Neural cell (in vitro differentiated cells): ENCODE data around the gene TXNRD1. TPM values are rescaled to one million over a fixed set of nuclear protein-coding genes. Genes with fewer than 3 reads are reported as not detected.

Source experiments
- H2AFZ ChIP-seq: fragments of 200-600, 300-800 bp; sonication (generic), shearing (Covaris generic); 2 replicates; pipeline ENCODE4 v1.6.0; 2014; ENCODE audit warnings: low read depth, mild to moderate bottlenecking, antibody characterized with exemption, low read length, moderate library complexity
- H3F3A ChIP-seq: fragments of 200-600 bp; shearing (Covaris generic); 2 replicates; pipeline ENCODE4 v1.6.1; 2016; ENCODE audit warnings: mild to moderate bottlenecking, moderate library complexity, mixed read lengths, antibody characterized with exemption, low read length; ENCODE audit not compliant: insufficient read depth, poor library complexity, severe bottlenecking
- H3K27ac ChIP-seq: fragments of 200-600, 300-800 bp; sonication (generic), shearing (Covaris generic); 2 replicates; pipeline ENCODE4 v1.5.1; 2014; ENCODE audit warnings: mild to moderate bottlenecking, low read length, moderate library complexity
- H3K27me3 ChIP-seq: fragments of 300-800, 200-600 bp; sonication (generic), shearing (Covaris generic); 2 replicates; pipeline ENCODE4 v1.6.0; 2014; ENCODE audit warnings: mild to moderate bottlenecking, low read depth, low read length, moderate library complexity; ENCODE audit not compliant: insufficient read depth
- H3K36me3 ChIP-seq: fragments of 300-800, 200-600 bp; sonication (generic), shearing (Covaris generic); 2 replicates; pipeline ENCODE4 v1.5.1; 2014; ENCODE audit warnings: mild to moderate bottlenecking, antibody characterized with exemption, low read length, moderate library complexity; ENCODE audit not compliant: insufficient read depth
- H3K4me2 ChIP-seq: fragments of 300-800, 200-600 bp; sonication (generic), shearing (Covaris generic); 2 replicates; pipeline ENCODE4 v1.6.0; 2014; ENCODE audit warnings: mild to moderate bottlenecking, low read length
- H3K4me3 ChIP-seq: fragments of 300-800, 200-600 bp; sonication (generic), shearing (Covaris generic); 2 replicates; pipeline ENCODE4 v1.5.1; 2014; ENCODE audit warnings: mild to moderate bottlenecking, low read length, moderate library complexity
- H3K79me2 ChIP-seq: fragments of 200-600 bp; shearing (Covaris generic); replicated peaks from 2 replicates; pipeline ENCODE4 v1.6.0; 2014; ENCODE audit warnings: mild to moderate bottlenecking, low read length, moderate library complexity; ENCODE audit not compliant: insufficient read depth
- H3K9ac ChIP-seq: fragments of 300-800, 200-600 bp; sonication (generic), shearing (Covaris generic); 2 replicates; pipeline ENCODE4 v1.6.1; 2016; ENCODE audit warnings: mild to moderate bottlenecking, low read length, mixed read lengths
- H3K9me2 ChIP-seq: fragments of 200-600 bp; shearing (Covaris generic); 2 replicates; pipeline ENCODE4 v1.6.1; 2016; ENCODE audit warnings: mild to moderate bottlenecking, low read length, mixed read lengths; ENCODE audit not compliant: insufficient read depth
- H3K9me3 ChIP-seq: fragments of 200-600, 300-800 bp; sonication (generic), shearing (Covaris generic); 2 replicates; pipeline ENCODE4 v1.6.1; 2016; ENCODE audit warnings: mild to moderate bottlenecking, mixed run types, low read length, moderate library complexity, mixed read lengths
- H4K20me1 ChIP-seq: fragments of 200-600 bp; shearing (Covaris generic); 2 replicates; pipeline ENCODE4 v1.6.1; 2016; ENCODE audit warnings: mild to moderate bottlenecking, mixed run types; ENCODE audit not compliant: insufficient read depth
- EP300 ChIP-seq: fragments of 450-650 bp; conservative IDR thresholded peaks from 2 replicates; pipeline ENCODE4 v1.6.1; 2014; ENCODE audit warnings: antibody characterized with exemption, mild to moderate bottlenecking, moderate library complexity; ENCODE audit not compliant: poor library complexity, severe bottlenecking
- EZH2 ChIP-seq: fragments of 200-600, 300-800 bp; shearing (Covaris generic), sonication (generic); IDR thresholded peaks from 2 replicates; pipeline ENCODE4 v1.6.1; 2014; ENCODE audit warnings: antibody characterized with exemption, low read length, borderline replicate concordance, mild to moderate bottlenecking; ENCODE audit not compliant: insufficient read depth, poor library complexity, severe bottlenecking
- MXI1 ChIP-seq: fragments of 450-650 bp; conservative IDR thresholded peaks from 2 replicates; pipeline ENCODE4 v1.6.1; 2014; ENCODE audit warnings: antibody characterized with exemption, mild to moderate bottlenecking; ENCODE audit not compliant: poor library complexity, severe bottlenecking
- POLR2AphosphoS5 ChIP-seq: IDR thresholded peaks from 2 replicates; pipeline ENCODE4 v1.6.1; 2012
- RAD21 ChIP-seq: fragments of 450-650 bp; conservative IDR thresholded peaks from 2 replicates; pipeline ENCODE4 v1.6.1; 2014; ENCODE audit warnings: antibody characterized with exemption, mild to moderate bottlenecking, moderate library complexity
- SMC3 ChIP-seq: fragments of 450-650 bp; conservative IDR thresholded peaks from 2 replicates; pipeline ENCODE4 v1.6.1; 2014; ENCODE audit warnings: antibody characterized with exemption, mild to moderate bottlenecking, moderate library complexity; ENCODE audit not compliant: poor library complexity
- TAF1 ChIP-seq: IDR thresholded peaks from 2 replicates; pipeline ENCODE4 v1.6.1; 2012; ENCODE audit warnings: low read depth
- polyA plus RNA-seq: library from polyadenylated mRNA; depleted of rRNA; stranded (reverse); fragments of >200 nt; gene quantifications from 2 replicates; pipeline ENCODE4 v1.2.3, GENCODE V29; 2014
- TF ChIP-seq, protein P1 (sequence below): IDR thresholded peaks from 2 replicates; pipeline ENCODE4 v1.6.1; 2012; ENCODE audit warnings: borderline replicate concordance
- TF ChIP-seq, protein P2 (sequence below): fragments of 450-650 bp; IDR thresholded peaks from 2 replicates; pipeline ENCODE4 v1.5.1; 2014; ENCODE audit warnings: antibody characterized with exemption, mild to moderate bottlenecking, moderate library complexity; ENCODE audit not compliant: poor library complexity, severe bottlenecking

Gene TXNRD1
- polyA plus RNA-seq, 1 donor from 2014 or later, result 59.6 TPM

DNA sequence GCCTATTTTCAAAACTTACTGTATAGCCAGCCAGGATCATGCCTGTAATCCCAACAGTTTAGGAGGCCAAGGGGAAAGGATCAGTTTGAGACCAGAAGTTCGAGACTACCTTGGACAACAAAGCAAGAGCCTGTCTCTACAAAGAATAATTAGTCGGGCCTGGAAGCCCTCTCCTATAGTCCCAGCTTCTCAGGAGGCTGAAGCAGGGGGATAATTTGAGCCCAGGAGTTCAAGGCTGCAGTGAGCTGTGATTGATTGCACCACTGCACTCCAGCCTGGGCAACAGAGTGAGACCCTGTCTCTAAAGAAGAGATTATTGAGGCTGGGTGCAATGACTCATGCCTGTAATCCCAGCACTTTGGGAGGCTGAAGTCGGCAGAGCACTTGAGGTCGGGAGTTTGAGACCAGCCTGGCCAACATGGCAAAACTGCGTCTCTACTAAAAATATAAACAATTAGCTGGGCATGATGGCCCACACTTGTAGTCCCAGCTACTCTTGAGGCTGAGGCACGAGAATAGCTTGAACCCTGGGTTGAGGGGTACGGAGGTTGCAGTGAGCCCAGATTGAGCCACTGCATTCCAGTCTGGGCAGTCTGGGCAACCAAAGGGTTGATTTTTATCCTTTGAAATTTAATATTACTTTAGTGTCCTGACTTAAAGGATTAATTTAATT, 102.1 kb downstream of the TXNRD1 start:
- TF ChIP-seq SMC3 (no peak), RAD21 (no peak), MXI1 (no peak), TAF1 (no peak), EP300 (no peak), EZH2 (no peak), POLR2AphosphoS5 (no peak)
- TF ChIP-seq, protein P1, sequence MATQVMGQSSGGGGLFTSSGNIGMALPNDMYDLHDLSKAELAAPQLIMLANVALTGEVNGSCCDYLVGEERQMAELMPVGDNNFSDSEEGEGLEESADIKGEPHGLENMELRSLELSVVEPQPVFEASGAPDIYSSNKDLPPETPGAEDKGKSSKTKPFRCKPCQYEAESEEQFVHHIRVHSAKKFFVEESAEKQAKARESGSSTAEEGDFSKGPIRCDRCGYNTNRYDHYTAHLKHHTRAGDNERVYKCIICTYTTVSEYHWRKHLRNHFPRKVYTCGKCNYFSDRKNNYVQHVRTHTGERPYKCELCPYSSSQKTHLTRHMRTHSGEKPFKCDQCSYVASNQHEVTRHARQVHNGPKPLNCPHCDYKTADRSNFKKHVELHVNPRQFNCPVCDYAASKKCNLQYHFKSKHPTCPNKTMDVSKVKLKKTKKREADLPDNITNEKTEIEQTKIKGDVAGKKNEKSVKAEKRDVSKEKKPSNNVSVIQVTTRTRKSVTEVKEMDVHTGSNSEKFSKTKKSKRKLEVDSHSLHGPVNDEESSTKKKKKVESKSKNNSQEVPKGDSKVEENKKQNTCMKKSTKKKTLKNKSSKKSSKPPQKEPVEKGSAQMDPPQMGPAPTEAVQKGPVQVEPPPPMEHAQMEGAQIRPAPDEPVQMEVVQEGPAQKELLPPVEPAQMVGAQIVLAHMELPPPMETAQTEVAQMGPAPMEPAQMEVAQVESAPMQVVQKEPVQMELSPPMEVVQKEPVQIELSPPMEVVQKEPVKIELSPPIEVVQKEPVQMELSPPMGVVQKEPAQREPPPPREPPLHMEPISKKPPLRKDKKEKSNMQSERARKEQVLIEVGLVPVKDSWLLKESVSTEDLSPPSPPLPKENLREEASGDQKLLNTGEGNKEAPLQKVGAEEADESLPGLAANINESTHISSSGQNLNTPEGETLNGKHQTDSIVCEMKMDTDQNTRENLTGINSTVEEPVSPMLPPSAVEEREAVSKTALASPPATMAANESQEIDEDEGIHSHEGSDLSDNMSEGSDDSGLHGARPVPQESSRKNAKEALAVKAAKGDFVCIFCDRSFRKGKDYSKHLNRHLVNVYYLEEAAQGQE, result no peak
- TF ChIP-seq, protein P2, sequence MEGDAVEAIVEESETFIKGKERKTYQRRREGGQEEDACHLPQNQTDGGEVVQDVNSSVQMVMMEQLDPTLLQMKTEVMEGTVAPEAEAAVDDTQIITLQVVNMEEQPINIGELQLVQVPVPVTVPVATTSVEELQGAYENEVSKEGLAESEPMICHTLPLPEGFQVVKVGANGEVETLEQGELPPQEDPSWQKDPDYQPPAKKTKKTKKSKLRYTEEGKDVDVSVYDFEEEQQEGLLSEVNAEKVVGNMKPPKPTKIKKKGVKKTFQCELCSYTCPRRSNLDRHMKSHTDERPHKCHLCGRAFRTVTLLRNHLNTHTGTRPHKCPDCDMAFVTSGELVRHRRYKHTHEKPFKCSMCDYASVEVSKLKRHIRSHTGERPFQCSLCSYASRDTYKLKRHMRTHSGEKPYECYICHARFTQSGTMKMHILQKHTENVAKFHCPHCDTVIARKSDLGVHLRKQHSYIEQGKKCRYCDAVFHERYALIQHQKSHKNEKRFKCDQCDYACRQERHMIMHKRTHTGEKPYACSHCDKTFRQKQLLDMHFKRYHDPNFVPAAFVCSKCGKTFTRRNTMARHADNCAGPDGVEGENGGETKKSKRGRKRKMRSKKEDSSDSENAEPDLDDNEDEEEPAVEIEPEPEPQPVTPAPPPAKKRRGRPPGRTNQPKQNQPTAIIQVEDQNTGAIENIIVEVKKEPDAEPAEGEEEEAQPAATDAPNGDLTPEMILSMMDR, result no peak
- Histone ChIP-seq H3K79me2 (no peaks in the 10 kb centered on the region), H3K36me3 (peaks cover 15% of the 10 kb centered on the region)

DNA sequence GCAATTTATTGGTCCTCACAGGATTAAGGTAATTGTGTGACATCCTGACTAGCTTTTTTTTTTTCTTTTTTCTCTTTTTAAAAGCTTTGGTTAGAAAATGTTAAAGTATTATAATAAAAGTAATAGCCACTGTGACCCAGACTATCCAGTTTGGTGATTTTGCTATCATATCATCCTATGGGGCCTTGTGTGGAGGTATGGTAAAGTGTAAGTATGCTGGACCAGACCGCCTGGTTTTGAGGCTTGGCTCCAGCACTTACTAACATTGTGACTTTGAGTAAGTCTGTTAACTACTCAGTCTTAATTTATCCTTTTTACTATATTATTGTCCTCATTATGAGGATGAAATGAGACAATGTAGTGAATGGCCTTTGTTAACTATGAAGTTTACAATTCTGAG, 103.4 kb downstream of the TXNRD1 start:
- peaks cover 9% of the 10 kb centered on the region for H3K36me3 ChIP-seq
- H3K27ac ChIP-seq, result no peak overlapping the region
- no peaks in the 10 kb centered on the region for H3K79me2 ChIP-seq
- no peak overlapping the region for H3K9ac ChIP-seq
- H3K9me2 ChIP-seq, result no peaks in the 10 kb centered on the region
- H4K20me1 ChIP-seq, result no peaks in the 10 kb centered on the region
- no peaks in the 10 kb centered on the region for H3K27me3 ChIP-seq
- H3K4me3 ChIP-seq, result no peak overlapping the region
- no peak overlapping the region for H3K4me2 ChIP-seq
- no peaks in the 10 kb centered on the region for H3F3A ChIP-seq
- TF ChIP-seq, protein P2, result no peak
- TF ChIP-seq MXI1, result no peak
- no peak for TF ChIP-seq EP300
- no peak for TF ChIP-seq POLR2AphosphoS5
- TF ChIP-seq EZH2, result no peak
- TF ChIP-seq SMC3, result no peak
- no peak for TF ChIP-seq TAF1
- H2AFZ ChIP-seq, result no peak overlapping the region
- no peaks in the 10 kb centered on the region for H3K9me3 ChIP-seq

More for the DNA sequence above, 102.1 kb downstream of the TXNRD1 start:
- Histone ChIP-seq H3K9me2 (no peaks in the 10 kb centered on the region), H2AFZ (no peak overlapping the region), H3K9me3 (no peaks in the 10 kb centered on the region), H4K20me1 (no peaks in the 10 kb centered on the region), H3K27ac (no peak overlapping the region), H3F3A (no peaks in the 10 kb centered on the region), H3K27me3 (no peaks in the 10 kb centered on the region), H3K4me3 (no peak overlapping the region), H3K9ac (no peak overlapping the region), H3K4me2 (no peak overlapping the region)
